Colonic mucosa (tissue), 4 donors: Measurements from ENCODE around the gene MAP3K21. TPM values are rescaled to one million over a fixed set of nuclear protein-coding genes. Genes with fewer than 3 reads are reported as not detected.

Experiments
- DNase-seq: peaks from one replicate; pipeline ENCODE4 v3.0.0-alpha.2; 2020
- H3K27ac ChIP-seq: fragments of 200-600 bp; one replicate; pipeline ENCODE4 v1.8.0; 2021
- H3K27me3 ChIP-seq: fragments of 200-600 bp; one replicate; pipeline ENCODE4 v1.8.0; 2021
- H3K36me3 ChIP-seq: fragments of 200-600 bp; one replicate; pipeline ENCODE4 v1.8.0; 2021
- H3K4me1 ChIP-seq: fragments of 200-600 bp; one replicate; pipeline ENCODE4 v1.8.0; 2021; ENCODE audit warnings: mild to moderate bottlenecking
- H3K4me3 ChIP-seq: fragments of 200-600 bp; one replicate; pipeline ENCODE4 v1.8.0; 2021
- H3K9ac ChIP-seq, 2 donors: one replicate each; pipeline ENCODE4 v1.7.0; 2013; ENCODE audit warnings: control low read depth in 2 of 2, low read depth in 2 of 2, low read length in 2 of 2
- H3K9me3 ChIP-seq: fragments of 200-600 bp; one replicate; pipeline ENCODE4 v1.8.0; 2021
- CTCF ChIP-seq: fragments of 200-600 bp; IDR thresholded peaks from one replicate; pipeline ENCODE4 v1.8.0; 2022; ENCODE audit warnings: antibody characterized with exemption, mild to moderate bottlenecking
- intact Hi-C: fragments of 100-400 bp; cut with DNase I; formaldehyde crosslinking; loops from one replicate; pipeline ENCODE4 v1.14.1; 2022
- total RNA-seq, 2 donors: library from RNA; stranded (reverse); fragmentation: NEBNext Ultra II Directional in 1 of 2; extraction: Animal tissue kit (Norgen Biotek cat#: 25700) in 1 of 2; gene quantifications; one replicate each; pipeline ENCODE4 v1.2.1, GENCODE V29; 2021
- donor health status: healthy.
- donor health status: DM: no; HTN: no; CAD: no.
- donor health status: DM: no; HTN: no; CAD: no.

The MAP3K21 gene
- total RNA-seq, 2 donors from 2014 or later = 16.4 to 20.5 TPM

DNA sequence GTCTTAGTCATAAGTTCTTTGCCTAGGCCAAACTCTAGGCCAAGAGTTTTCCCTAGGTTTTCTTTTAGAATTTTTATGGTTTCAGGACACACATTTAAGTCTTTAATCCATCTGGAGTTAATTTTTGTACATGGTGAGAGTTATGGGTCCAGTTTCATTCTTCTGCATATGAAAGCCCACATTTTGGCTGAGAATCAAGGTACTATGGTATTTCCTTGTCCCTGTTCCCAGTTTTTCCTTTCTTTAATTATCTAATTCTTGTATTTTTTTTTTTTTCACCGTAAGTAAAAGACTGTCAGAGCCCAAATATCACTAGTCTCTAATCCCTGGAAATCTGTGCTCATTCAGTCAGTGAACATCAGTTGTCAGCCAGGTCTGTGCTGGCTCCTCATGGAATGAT lies 105.4 kb downstream of the MAP3K21 start:
- Histone ChIP-seq H3K9ac (no peak overlapping the region), H3K27me3 (peaks cover 6% of the 10 kb centered on the region), H3K9me3 (no peaks in the 10 kb centered on the region), H3K4me1 (no peaks in the 10 kb centered on the region), H3K36me3 (no peaks in the 10 kb centered on the region), H3K4me3 (no peak overlapping the region), H3K27ac (no peak overlapping the region)
- no peak for TF ChIP-seq CTCF
- intact Hi-C loops = no loop called here
- no peak for DNase-seq

DNA sequence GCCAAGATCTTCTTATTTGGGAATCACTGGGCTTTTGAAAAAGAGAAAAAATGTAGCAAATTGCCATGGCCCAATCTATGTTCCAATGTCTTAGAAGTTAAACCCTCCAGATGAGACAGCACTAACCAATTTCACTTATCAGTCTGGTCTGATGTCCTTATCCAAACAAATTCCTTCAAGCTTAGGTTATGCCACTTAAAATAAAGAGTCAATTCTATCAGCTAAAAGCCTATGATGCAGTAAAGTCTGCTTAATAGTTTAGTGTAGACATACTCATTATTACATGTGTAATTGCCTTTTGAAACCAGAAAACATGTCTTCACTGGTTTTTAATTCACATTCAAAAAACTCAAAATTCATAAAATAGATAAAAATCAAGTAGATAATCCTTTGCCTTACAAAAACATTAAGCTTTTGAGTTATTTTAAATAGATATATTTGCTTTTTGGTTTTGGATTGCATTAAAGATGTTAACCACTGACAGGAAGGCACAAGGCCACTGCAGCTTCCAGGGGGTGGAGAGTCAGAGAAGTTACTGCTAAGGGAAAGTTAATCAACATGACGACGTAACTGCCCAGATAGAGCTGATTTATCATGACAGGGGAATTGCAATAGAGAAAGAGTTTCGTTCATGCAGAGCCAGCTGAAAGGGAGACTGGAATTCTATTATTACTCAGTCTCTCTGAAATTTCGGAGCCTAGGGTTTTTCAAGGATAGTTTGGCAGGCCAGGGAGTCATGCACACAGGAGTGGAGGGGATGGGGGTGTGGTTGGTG lies 106.1 kb downstream of the MAP3K21 start:
- no peak overlapping the region for H3K27ac ChIP-seq
- no peak overlapping the region for H3K9ac ChIP-seq
- intact Hi-C loops = no loop called here
- H3K36me3 ChIP-seq = no peaks in the 10 kb centered on the region
- no peaks in the 10 kb centered on the region for H3K9me3 ChIP-seq
- H3K27me3 ChIP-seq = peaks cover 6% of the 10 kb centered on the region
- H3K4me3 ChIP-seq = no peak overlapping the region
- no peak for DNase-seq
- no peaks in the 10 kb centered on the region for H3K4me1 ChIP-seq
- TF ChIP-seq CTCF = no peak

Other genes with a start within 250 kb of the MAP3K21 start
- 1 to 10 TPM; 5.4 to 6.7 TPM for gene PCNX2, start 32.0 kb upstream of the MAP3K21 start, total RNA-seq